Stimulated activated CD8-positive, alpha-beta memory T cell treated with anti-CD3 and anti-CD28 coated beads, Interleukin-7, amount 100 ng/mL, for 48 hours (primary cell): Measurements from ENCODE around the gene LHFPL6.

Experiments used
- DNase-seq, 2 donors: peaks; one replicate each; pipeline ENCODE4 v3.0.0-alpha.2; 2020; ENCODE audit warnings: low read depth in 1 of 2; ENCODE audit errors: extremely low read depth in 1 of 2

LHFPL6 gene

DNA sequence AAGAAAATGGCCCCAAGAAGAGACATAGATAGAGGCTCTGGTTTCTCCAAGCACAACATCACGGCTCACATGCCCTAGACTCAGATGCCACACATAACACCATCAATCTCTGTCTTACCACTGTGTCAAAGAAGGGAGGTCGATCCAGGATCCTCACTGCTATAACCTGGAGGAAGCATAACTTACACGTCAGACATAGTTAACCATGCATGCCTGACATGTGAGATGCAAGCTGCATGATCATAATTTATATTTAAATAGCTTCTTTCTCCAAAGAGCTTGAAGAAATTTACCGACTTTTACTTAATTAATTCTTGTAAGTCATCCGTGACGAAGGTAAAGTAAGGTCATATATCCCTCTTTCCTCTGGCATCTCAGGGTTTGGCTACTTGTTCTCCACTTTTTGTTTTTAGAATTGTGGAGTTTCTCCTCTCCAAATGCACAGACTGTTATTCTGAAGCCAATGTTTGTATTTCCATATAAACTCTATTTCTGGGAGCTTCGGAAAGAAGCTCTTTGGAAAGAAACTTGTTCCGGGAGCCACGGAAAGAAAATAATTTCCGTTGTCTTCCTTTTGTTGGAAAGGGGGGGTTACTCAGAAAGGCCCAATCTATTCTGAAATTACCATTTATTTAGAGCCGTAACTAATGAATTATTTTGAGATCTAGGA, 205.6 kb downstream of the LHFPL6 start:
- DNase-seq: no peak

DNA sequence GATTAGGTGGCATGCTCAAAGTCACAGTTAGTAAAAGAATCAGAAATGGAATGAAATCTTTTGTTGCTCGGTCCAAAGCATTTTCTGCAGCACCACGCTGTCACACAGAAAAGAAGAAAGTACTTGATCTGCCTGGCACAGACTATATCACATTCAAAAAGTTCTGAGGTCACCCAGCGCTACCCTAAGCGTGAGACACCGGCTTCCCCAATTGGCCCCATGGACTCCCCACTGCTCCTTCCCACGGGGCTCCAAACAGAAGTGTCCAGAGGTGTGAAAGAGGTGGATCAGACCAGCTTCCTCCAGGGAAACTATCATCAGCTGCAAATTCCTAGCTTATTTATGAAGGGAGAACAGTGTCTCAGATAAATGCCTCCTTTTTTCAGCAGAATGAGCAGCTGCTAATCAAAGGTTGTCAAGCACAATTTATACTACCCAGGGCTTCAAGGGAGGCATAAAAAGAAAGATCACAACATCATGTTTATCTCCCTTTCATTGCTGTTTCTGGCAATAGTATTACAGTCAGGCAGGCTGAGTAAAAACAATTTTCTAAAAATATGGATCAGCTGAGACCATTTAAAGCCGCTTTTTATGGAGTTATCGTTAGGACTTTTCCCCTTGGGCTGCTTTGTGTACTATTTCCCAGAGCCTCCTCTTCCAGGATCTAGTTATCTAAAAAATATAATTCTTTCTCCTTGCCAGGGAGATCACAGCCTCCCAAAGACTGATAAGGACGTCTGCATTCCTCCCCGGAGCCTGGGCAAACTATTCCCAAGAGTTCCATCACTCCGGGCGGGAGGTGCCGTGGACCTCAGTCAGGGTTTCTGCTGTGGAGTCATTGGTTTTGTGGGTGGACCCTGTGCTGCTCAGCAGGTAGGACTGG, 208.0 kb downstream of the LHFPL6 start:
- no peak for DNase-seq

DNA sequence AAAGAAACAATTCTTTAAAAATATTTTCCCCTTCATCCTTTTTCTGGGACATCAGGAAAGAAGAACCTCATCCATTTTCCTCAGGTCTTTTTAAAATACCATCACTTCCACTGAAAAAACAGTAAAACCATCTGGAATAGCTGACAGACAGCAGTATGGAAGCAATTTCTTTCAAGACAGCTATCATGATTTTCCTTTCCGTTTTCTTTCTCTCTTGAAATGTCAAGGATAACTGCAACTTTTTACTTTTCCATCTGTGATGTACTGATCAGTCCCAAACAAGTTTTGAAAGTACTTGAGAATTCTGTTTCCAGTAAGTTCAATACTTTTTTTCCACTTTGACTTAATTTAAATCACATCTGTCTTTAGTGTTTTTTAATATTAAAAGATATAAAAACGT, 211.2 kb downstream of the LHFPL6 start:
- no peak for DNase-seq

DNA sequence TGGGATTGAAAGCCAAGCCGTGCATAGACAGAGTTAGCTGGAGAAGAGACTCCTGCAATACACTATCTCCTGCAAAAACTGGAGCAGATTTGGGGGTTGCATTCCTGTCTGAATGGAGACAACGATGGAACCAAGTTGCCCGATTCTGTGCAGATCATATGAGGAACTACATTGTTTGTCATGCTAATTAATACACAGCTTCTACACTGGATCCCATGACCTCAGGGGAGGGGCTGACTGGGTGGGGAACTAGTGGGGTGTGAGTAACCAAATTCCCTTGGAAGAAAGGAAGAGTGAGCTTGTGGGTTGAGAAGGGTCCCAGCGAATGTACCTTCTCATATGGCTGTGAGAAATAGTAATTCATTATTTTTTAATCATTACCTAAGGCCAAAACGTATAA, 214.0 kb downstream of the LHFPL6 start:
- no peak for DNase-seq

DNA sequence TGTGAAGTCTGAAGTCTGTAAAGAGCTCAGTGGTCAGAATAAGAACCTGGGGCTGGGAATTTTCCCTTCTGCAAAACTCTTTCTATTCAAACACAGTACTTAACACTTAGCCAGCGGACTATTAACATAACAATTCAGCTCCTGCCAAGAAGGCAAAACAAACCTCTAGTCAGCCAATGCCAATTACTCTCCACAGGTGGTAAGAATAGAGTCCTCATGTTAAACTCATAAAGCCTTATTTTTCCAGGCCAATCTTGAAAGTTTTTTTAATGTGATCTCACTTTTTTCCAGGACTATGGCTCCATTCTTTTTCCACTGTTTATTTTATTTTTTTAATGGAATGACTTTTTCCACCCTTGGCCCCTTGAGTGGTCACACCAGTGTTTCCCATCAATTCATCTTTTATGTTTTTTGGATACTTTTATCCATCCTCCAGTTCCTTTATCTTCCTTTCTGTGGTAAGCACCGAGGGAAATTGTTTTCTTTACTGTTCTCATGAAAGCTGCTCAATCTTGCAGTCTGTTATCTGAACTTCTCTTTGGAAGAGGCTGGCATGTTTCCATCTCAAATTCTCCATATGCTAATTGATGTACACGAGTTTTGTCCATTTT, 217.3 kb downstream of the LHFPL6 start:
- DNase-seq: no peak

DNA sequence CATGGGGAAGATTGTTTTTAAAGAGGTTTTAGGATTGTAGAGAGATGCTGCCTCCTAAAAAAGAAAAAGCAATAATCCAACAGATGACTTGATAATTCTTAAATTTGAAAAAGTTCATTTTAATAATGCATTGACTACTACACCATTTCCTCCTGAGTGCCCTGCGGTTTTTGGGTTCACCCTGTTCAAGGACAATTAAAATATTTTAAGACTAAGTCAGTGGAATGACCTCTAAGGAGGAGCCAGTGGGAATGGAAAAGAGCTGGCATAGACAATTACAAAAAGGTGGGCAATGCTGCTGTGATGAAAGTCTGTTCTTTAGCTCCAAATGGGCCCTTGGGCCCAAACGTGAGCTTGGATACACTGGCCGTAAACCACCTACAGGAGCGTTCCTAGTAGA, 217.8 kb downstream of the LHFPL6 start:
- no peak for DNase-seq

DNA sequence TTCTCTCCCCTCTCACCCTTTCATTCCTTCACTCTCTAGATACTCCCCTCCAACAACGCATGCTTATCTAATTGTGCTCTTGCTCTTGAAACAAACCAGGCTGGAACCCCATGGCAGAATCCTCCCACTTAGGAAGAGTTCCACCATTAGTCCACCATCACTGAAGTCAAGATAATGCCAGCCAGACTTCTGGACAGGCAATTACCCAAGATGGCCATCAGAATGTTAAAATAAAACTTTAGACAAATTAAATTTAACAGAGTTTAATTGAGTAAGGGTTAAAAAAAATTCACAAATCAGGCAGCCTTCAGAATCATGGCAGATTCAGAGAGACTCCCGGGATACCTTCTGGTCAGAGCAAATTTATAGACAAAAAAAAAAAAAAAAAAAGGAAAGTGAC, 221.5 kb downstream of the LHFPL6 start:
- DNase-seq: no peak

DNA sequence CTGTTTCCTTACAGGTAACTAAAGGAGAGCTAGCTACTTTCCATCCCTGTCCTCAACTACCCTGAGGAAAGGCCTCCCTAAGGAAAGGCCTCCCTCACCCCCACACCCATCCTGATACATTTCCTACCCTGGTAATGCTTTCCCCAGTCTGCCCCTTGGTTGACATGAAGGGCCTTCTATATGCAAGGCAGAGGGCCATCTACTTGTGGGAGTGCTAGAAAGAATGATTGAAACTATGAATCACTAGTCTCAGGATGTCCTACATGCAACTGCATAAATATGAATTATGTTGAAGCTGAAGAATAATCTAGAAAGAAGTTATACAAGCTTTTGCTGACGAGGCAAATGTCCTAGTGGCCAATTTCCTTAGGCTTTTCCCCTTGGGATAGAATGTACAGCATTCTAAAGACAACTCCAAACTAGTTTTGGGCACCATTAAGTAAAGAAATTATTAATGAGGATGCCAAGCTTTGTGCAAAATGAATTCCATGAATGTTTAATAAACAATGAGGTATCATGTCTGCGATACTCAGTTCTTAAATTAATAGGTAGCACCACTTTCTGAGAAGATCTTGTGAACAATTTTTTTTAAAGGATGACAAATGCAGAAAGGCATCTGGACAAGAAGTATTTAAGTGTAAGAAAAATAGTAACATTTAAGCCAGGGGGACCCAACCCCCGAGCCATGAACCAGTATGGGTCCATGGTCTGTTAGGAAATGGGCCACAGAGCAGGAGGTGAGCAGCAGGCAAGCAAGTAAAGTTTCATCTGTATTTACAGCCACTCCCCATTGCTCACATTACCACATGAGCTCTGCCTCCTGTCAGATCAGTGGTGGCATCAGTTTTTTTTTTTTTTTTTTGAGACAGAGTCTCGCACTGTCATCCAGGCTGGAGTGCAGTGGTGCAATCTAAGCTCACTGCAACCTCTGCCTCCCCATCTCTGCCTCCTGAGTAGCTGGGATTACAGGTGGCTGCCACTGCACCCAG, 223.0 kb downstream of the LHFPL6 start:
- DNase-seq: no peak

DNA sequence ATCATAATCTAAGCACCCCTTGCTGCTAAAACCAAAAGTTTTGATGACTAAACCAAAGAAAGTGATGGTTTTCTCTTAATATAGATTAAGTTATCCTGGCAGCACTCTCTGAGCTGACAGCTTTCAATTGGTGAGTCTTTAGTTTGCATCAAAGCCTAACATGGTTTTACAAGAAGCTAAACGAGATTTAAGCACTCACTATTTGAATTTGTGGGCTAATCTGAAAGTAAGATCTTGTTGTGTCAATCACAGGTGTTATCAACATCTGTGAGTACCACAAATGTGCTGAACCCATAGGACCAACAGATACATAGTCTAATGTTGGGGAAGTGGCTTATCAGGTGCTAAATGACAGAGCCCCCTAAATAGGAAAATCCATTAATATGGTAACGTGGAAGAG, 223.9 kb downstream of the LHFPL6 start:
- no peak for DNase-seq

DNA sequence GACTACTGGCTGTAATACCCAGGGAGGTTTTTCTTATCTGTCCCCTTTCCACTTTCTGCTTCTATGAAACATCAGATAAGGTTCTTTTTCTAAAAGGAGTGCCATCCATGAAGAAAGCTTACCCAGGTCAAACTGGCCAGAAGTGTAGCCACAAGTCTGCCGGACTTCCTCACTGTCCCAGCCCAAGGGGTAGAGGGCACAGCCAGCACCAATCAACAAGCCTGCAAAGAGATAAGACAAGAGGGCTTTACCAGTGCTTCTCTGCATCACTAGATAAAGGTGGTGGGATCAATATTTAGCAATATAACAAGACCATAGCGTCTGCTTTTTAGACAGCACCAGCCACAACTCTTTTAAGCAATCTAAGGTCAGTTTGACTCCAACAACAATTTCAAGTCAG, 224.7 kb downstream of the LHFPL6 start:
- DNase-seq: no peak

DNA sequence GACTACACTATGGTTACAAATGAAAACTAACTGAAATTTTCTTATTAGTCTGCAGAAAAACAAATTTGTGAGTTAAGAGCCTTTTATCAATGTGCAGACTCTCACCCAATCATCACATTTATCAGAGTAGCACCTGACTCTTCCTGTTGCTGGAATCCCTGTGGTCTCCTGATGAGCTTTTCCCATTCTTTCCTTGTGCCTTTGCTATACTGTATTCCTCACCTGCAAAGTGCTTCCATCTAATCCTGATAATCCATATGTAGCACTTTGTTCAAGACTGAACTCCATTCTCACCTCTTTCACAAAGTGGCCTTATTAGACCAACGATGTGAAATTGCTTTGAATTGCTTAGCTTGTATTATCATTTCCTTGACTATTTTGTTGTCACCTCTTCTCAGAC, 225.3 kb downstream of the LHFPL6 start:
- DNase-seq: no peak

DNA sequence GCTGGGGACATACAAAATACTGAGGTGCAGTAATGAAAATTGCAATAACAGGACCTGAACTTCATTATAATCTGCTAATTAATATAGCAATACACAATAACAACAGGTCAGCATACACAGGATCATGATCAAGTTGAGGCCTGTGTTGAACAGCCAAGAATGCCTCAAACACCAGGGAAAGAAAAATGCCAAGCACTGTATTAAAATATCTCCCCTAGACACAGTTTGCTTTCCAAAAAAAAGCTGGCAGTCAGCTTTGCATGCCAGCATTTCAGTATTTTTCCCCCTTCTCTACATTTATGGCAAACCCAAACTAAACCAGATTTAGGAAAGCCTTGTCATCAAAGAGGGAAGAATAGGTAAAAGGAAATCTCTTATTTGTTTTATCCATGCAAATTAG, 226.9 kb downstream of the LHFPL6 start:
- no peak for DNase-seq

DNA sequence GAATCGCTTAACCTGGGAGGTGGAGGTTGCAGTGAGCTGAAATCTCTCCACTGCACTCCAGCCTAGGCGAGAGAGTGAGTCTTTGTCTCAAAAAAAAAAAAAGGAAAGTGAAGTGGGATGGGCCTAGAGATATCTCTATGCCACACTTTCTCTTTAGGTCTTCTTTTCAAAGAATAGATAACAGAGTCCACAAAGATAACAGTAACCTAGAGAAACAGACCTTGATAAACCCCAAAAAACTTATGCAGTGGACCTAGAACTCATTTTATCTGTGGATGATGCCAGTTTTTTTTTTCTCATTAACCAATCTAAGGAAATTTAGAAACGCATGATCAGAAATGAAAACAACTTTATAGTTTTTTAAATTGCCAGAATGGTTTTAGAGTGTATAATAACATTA, 227.4 kb downstream of the LHFPL6 start:
- DNase-seq: no peak

DNA sequence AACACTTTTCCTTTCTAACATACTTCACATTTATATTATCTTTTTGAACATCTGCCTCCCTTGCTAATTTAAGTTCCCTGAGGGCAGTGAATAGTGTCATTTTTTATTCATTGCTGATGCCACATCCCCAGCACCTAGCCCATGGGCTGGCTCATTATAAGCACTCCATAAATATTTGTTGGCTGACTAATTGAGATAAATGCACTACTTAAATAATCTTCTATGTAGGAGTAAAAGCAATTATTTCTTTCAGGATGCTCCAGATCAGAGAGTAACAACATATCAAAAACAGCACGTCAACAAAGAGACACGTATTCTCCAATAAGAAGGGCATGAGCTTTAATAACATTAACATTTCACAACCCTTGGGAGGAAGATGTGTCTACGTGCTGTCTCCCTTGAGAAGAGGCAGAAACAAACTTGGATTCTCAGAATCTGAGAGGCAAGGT, 228.2 kb downstream of the LHFPL6 start:
- DNase-seq: no peak

DNA sequence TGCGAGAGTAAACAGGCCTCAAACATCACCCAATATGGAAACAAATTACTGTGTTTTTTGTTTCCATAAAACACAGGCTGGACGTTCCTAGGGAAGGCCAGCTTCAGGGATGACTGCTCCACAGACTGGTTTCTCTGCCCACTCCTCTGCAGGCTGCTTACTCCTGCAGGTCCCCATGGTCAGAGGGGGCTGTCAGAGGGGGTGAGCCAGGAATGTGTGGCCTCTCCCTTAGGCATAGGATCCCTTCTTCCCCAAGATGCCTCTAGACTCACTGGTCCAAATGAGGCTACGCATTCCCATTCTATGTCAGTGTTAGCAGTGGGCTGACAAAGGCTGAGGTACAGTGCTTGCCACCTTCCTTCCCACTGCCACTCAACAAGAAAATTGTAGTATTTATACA, 229.8 kb downstream of the LHFPL6 start:
- DNase-seq: no peak

DNA sequence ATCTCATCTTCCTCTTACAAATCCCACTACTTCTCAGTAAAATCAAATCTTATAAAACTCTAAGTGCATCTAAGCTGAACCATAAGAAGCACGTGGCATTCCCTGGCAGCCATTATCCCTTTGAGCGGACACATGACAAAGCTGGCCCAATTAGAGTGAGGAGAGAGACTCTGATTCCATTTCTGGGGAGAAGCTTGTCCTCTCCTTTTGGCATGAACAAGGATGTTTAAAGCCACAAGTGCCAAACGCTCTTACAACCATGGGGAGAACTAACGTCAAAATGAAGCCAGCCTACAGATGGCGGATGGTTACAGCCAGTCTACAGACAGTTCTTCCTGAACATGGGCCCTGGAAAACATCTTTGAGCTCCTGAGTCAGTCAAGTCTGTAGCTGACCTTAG, 231.3 kb downstream of the LHFPL6 start:
- DNase-seq: no peak

DNA sequence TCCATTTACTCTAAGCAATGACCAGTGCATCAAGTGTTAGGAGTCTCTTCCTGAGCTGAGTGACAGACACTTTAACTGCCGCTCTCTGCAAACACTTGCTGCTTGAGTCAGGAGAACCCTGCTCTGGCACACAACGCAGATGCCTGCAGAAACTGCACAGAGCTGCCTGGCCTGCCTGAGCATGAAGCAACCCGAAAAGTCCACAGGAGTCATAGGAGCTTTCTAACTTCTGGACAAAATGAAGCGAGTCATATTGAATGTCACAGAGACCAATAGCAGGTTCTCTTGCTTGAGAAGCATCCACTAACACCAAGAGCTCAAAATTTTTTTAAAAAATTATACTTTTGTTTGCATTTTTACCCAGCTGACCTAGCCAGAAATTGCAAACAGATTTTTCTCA, 232.4 kb downstream of the LHFPL6 start:
- DNase-seq: no peak

DNA sequence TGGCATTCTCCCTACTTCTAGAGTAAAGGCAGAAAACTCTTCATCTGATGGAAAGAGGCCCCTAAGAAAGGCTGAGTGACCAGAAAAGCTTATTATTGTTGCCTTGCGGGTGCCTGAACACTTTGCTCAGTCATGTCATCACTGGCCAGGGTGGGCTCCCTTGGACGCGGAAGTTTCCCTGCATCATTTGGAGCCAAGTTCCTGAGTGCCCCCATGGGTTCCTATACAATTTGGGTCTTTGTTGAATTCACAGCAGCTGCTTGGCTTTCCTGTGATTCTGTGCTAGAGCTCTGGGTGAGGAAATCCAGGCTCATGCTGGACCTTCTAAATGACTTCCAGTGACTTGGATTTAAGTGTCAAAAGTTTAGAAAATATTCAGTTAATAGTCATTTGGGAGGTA, 232.9 kb downstream of the LHFPL6 start:
- no peak for DNase-seq

DNA sequence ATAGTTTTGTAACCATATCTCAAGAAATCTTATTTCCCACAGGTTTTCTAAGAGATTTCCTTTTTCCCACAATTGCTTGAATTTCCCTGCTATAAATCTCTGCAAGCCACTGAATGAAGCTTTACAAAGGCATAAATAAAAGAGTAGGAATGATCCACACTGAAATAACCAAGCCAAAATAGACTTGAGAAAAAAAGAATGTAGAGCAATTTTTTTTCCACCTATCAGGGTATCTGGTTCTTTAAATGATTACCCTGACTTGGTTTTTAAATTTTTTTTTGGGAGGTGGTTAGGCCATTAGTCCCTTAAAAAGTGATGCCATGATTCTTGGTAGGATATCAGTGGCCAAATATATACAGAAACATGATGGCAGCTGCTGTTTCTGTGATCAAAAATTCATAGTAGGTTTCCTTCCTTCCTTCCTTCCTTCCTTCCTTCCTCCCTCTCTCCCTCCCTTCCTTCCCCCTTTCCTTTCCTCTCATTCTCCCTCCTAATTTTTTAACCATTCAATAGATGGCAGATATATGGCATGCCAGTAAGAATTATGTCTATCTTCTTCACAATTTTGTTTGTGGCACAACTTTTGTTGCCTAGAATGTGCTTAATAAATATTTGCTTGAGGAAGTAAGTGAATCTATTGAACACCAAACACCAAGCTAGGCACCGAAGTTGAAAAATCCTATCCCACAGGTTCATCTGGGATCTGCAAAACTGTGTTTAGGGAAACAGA, 233.7 kb downstream of the LHFPL6 start:
- no peak for DNase-seq

DNA sequence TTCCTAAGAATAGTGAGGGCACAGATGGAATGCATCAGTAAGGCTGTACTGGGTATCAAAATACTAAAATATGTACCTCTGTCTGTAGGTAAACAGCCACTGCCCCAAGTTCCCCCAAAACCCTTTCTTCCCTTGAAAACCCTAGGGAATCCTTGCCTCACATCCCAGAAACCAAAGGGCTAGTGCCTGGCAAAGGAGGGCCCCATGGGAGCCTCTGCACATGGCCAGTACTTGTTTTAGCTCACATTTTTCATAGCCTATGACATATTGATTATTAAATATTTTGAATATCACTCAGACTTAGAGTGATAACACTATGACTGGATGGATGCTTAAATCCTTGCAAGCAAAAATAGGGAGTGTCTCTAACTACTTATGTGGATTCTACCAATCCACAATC, 237.1 kb downstream of the LHFPL6 start:
- no peak for DNase-seq
